Left ventricle myocardium inferior (tissue), 1 donor: Measurements from ENCODE around the gene TLR9. TPM values are rescaled to one million over a fixed set of nuclear protein-coding genes. Genes with fewer than 3 reads are reported as not detected.

Source experiments
- DNase-seq: peaks from one replicate; pipeline ENCODE4 v3.0.0-alpha.2; 2020
- H3K27ac ChIP-seq: fragments of 200-600 bp; replicated peaks from 2 replicates; pipeline ENCODE4 v1.8.0; 2021
- H3K27me3 ChIP-seq: fragments of 200-600 bp; 2 replicates; pipeline ENCODE4 v1.8.0; 2021; ENCODE audit warnings: low read depth
- H3K36me3 ChIP-seq: fragments of 200-600 bp; 2 replicates; pipeline ENCODE4 v1.8.0; 2021
- H3K4me1 ChIP-seq: fragments of 200-600 bp; 2 replicates; pipeline ENCODE4 v1.8.0; 2021
- H3K4me3 ChIP-seq: fragments of 200-600 bp; 2 replicates; pipeline ENCODE4 v1.8.0; 2021; ENCODE audit warnings: mild to moderate bottlenecking, moderate library complexity
- H3K9me3 ChIP-seq: fragments of 200-600 bp; replicated peaks from 2 replicates; pipeline ENCODE4 v1.8.0; 2021
- intact Hi-C: fragments of 100-400 bp; cut with micrococcal nuclease; formaldehyde crosslinking; loops from one replicate; pipeline ENCODE4 v1.11.0; 2022
- total RNA-seq: library from RNA; stranded (reverse); fragmentation: NEBNext Ultra II Directional; extraction: Animal tissue kit (Norgen Biotek cat#: 25700); gene quantifications from one replicate; pipeline ENCODE4 v1.2.1, GENCODE V29; 2021
- TF ChIP-seq, protein P1 (sequence below): fragments of 200-600 bp; IDR thresholded peaks from 2 replicates; pipeline ENCODE4 v1.8.0; 2021; ENCODE audit warnings: antibody characterized with exemption, mild to moderate bottlenecking, borderline replicate concordance
- donor health status: DM: no; HTN: yes; CAD: no; lungs with severe emphysema.

Gene TLR9
- total RNA-seq, 1 donor from 2014 or later = 0.66 TPM

DNA sequence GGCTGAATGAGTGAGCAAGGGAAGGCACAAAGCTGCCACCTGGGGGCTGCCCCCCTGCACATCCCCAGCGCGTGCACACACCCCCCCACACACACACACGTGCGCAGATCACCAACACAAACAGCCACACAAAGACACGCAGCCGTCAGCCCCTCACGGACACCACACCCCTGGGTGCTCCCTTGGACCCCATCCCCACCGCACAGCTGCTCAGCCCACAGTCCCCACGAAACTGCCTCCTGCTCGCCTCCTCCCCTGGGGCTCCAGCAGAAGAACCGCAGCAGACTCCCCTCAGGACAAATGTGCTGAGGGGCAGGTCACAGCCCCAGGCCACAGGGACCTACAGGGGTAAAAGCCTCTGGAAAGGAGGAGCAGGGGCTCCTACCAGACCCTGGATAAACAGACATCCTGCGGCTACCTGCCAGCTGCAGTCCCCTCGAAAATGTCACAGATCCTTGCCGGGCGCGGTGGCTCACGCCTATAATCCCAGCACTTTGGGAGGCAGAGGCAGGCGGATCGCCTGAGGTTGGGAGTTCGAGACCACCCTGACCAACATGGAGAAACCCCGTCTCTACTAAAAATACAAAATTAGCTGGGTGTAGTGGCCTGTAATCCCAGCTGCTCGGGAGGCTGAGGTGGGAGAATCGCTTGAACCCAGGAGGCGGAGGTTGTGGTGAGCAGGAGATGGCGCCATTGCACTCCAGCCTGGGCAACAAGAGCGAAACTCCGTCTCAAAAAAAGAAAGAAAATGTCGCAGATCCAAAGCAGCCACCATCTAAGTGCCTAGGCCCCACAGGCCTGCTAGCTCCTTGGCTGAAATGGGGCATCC is 7.0 kb upstream of the TLR9 start:
- peak overlapping the region; percentile 94 for H3K27ac ChIP-seq
- peaks cover 58% of the 10 kb centered on the region for H3K36me3 ChIP-seq
- no peaks in the 10 kb centered on the region for H3K27me3 ChIP-seq
- no peaks in the 10 kb centered on the region for H3K9me3 ChIP-seq
- H3K4me1 ChIP-seq = peaks cover 55% of the 10 kb centered on the region
- no peak for DNase-seq
- intact Hi-C loops = no loop called here
- H3K4me3 ChIP-seq = peak overlapping the region; percentile 70
- TF ChIP-seq, protein P1, sequence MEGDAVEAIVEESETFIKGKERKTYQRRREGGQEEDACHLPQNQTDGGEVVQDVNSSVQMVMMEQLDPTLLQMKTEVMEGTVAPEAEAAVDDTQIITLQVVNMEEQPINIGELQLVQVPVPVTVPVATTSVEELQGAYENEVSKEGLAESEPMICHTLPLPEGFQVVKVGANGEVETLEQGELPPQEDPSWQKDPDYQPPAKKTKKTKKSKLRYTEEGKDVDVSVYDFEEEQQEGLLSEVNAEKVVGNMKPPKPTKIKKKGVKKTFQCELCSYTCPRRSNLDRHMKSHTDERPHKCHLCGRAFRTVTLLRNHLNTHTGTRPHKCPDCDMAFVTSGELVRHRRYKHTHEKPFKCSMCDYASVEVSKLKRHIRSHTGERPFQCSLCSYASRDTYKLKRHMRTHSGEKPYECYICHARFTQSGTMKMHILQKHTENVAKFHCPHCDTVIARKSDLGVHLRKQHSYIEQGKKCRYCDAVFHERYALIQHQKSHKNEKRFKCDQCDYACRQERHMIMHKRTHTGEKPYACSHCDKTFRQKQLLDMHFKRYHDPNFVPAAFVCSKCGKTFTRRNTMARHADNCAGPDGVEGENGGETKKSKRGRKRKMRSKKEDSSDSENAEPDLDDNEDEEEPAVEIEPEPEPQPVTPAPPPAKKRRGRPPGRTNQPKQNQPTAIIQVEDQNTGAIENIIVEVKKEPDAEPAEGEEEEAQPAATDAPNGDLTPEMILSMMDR = peak; percentile 26

DNA sequence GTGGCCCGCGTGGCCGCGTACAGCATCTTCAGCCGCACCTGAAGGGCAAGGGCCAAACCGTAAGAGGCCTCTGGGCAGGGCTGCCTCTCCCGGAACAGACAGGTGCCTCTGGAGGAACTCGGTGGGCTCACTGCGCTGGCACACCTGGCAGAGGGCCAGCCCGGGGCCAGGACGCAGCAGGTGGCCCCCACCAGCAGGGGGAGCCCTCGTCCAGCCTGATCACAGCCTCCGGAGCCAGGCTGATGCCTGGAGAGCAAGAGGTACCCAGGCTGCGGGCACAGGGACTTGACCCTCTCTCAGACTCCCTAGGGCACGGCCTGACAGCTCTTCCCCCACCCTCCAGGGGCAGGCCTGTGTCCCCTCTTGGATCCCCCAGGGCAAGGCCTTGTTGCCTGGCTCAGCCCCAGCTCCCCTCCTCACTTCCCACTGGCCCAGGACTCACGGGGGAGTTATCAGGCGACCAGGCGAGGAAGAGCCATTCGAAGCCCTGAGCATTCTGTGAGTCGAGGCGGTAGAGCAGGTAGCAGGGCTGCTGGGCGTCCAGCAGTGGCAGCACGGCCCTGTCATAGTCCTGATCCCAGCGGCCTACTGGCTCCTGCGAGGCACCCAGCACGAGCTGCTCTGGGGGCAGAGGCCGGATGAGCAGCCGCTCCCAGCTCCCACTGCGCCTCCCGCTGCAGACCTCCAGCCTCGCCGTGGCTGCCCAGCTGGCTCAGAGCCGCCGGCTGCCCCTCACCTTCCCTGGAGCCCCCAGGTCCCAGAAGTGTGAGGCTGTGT is 6.2 kb upstream of the TLR9 start:
- H3K4me1 ChIP-seq = peaks cover 47% of the 10 kb centered on the region
- peak; percentile 74 for DNase-seq
- no peaks in the 10 kb centered on the region for H3K27me3 ChIP-seq
- intact Hi-C loops = no loop called here
- H3K4me3 ChIP-seq = peak overlapping the region; percentile 70
- H3K27ac ChIP-seq = peak overlapping the region; percentile 40
- H3K9me3 ChIP-seq = no peaks in the 10 kb centered on the region
- peaks cover 59% of the 10 kb centered on the region for H3K36me3 ChIP-seq
- TF ChIP-seq, protein P1 = peak; percentile 89

DNA sequence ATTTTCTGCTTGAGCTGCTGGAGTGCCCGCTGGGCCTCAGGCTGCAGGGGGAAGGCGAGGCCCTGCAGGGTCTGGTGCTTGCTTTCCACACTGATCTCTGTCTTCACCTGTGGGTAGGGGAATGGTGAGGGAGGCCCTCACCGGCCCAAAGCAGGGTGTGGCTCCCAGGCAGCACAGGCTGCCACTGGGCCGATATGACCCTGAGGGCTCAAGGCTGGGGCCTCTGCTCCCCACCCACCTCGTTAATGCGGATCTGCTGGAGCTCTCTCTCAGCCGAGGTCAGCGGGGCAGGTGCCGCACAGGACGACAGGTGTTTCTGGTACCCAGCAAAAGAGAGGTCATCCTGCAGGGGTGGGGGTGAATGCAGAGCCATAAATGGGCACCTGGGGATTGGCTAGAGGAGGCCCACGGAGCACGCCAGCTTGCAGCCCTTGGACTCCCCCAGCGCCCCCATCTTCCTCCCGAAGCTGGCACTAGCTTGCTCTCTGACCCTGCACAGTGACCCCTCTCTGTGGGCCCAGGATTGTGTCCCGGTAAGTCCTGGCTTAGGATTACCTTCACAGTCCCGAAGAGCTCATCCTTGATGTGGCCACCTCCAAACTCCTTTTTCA is 5.5 kb upstream of the TLR9 start:
- H3K9me3 ChIP-seq = no peaks in the 10 kb centered on the region
- intact Hi-C loops = no loop called here
- no peak for DNase-seq
- no peak overlapping the region for H3K4me3 ChIP-seq
- TF ChIP-seq, protein P1 = no peak
- H3K27me3 ChIP-seq = no peaks in the 10 kb centered on the region
- peaks cover 59% of the 10 kb centered on the region for H3K36me3 ChIP-seq
- H3K4me1 ChIP-seq = peaks cover 40% of the 10 kb centered on the region
- H3K27ac ChIP-seq = peak overlapping the region; percentile 40

DNA sequence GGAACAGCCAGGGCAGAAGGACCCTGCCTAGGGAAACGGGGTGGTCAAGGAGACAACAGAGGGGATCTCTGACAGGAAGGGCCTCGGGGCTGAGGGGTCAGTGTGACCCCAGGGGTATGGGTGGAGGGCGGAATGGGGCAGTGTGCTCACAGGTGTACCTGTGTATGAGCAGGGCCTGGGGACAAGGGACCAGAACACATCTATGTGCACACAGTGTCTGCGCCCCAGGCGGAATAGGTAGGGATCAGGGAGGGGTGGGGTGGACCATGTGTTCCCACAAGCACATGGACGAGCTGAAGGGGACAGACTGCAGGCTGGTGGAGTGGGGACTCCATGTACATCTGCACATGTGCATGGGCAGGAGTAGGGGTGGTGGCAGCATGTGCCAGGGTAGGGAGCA is 5.0 kb upstream of the TLR9 start:
- H3K9me3 ChIP-seq = no peaks in the 10 kb centered on the region
- intact Hi-C loops = no loop called here
- TF ChIP-seq, protein P1 = no peak
- no peak overlapping the region for H3K4me3 ChIP-seq
- H3K27ac ChIP-seq = no peak overlapping the region
- H3K27me3 ChIP-seq = no peaks in the 10 kb centered on the region
- peaks cover 35% of the 10 kb centered on the region for H3K4me1 ChIP-seq
- DNase-seq = no peak
- H3K36me3 ChIP-seq = peaks cover 59% of the 10 kb centered on the region

DNA sequence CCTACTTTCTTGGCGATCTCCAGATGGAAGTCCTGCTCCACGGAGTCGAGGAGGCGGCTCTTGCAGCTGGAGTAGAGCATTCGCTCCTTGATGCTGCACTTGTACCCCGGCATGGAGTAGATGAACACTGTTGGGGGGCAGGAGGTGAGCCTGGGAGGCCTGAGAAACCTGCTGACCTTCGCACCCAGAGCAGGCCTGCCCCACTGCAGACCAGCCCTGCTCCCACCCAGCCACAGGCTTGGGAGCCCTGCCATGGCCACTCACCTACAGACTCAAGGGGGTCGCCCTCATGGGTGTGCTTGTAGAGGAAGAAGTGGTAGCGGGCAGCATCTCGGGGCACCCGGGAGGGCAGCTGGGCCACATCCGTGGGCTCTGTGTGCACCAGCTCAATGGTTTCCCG is 4.2 kb upstream of the TLR9 start:
- TF ChIP-seq, protein P1 = no peak
- Histone ChIP-seq H3K27ac (no peak overlapping the region), H3K9me3 (no peaks in the 10 kb centered on the region), H3K27me3 (no peaks in the 10 kb centered on the region), H3K36me3 (peaks cover 59% of the 10 kb centered on the region), H3K4me1 (peaks cover 27% of the 10 kb centered on the region), H3K4me3 (no peak overlapping the region)
- DNase-seq = no peak
- intact Hi-C loops = loop anchor here (5.0 kb wide), 1 partner anchor 113 kb away; no protein-coding TSS in a partner anchor
